Measurements from ENCODE around the gene WSCD2. TPM values are rescaled to one million over a fixed set of nuclear protein-coding genes. Genes with fewer than 3 reads are reported as not detected.

Gene WSCD2
- total and polyA plus RNA-seq, 2 donors (not counting 3 experiments of a cell fraction or from before 2014, with no cell fraction given), result not detected

- FAIRE-seq, result no peak
- BruUV-seq (replicated peaks), result no TSS peak
- Histone ChIP-seq H3K9me1 (replicated peaks; ENCODE audit: control insufficient read depth, extremely low read depth, insufficient read depth, low read length) (no peaks in the 10 kb centered on the region), H3K4me1 (ENCODE audit: control insufficient read depth, extremely low read depth, insufficient read depth, low read length) (no peaks in the 10 kb centered on the region), H3K9ac (replicated peaks; ENCODE audit: extremely low read depth, insufficient read depth, low read length) (no peak overlapping the region), H3K79me2 (ENCODE audit: control insufficient read depth, insufficient read depth, low read length) (no peaks in the 10 kb centered on the region), H4K20me1 (replicated peaks; ENCODE audit: control insufficient read depth, extremely low read depth, insufficient read depth, low read length) (no peaks in the 10 kb centered on the region), H3K27ac (ENCODE audit: insufficient read depth, low read depth, low read length) (no peak overlapping the region), H3K9me3 (replicated peaks; ENCODE audit: control insufficient read depth, insufficient read depth, low read length) (no peaks in the 10 kb centered on the region), H3K36me3 (ENCODE audit: control insufficient read depth in 2 of 2, extremely low read depth in 1 of 2, insufficient read depth in 2 of 2, low read length in 2 of 2) (no peaks in the 10 kb centered on the region), H3K4me3 (replicated peaks in 1 of 3; ENCODE audit: insufficient read depth in 1 of 3, low read depth in 1 of 3, low read length in 3 of 3) (no peak overlapping the region), H3K4me2 (ENCODE audit: insufficient read depth, low read length) (no peak overlapping the region), H3K27me3 (ENCODE audit: control insufficient read depth in 2 of 2, insufficient read depth in 2 of 2, low read length in 2 of 2) (no peaks in the 10 kb centered on the region), H2AFZ (ENCODE audit: low read depth, low read length) (no peak overlapping the region)
- CTCF ChIA-PET, result no interaction called here
- POLR2A ChIA-PET, result no interaction called here
- TF ChIP-seq EZH2 (IDR thresholded peaks at IDR 0.05; ENCODE audit: borderline replicate concordance, low read depth, low read length, severe bottlenecking) (no peak), GATA2 (IDR thresholded peaks at IDR 0.05; ENCODE audit: insufficient read depth, insufficient read length, low read depth, low read length) (no peak)
- no peak for DNase-seq (ENCODE audit: low read depth, low spot score)
- dilution Hi-C loops (cut with MboI; ENCODE audit: extremely low pct_ligation_motif_present, low sequenced_read_pairs), result no loop called here
- intact Hi-C loops (cut with micrococcal nuclease), result no loop called here
Observed at GRCh38 chr12:108162207-108162606, 33.1 kb downstream of the WSCD2 start.

DNA sequence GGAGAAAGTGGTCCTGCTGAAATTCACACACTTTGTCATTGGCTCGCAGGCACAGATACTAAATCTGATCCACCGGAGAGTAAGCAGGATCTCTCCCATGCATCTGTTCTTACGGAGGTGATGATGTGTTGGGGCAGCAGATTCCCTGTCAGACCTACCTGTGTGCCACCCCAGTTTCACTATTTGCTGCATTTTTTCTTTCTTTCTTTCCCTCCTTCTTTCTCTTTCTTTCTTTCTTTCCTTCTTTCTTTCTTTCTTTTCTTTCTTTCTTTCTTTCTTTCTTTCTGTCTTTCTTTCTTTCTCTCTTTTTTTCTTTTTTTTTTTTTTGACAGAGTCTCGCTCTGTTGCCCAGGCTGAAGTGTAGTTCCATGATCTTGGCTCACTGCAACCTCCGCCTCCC is 37.4 kb downstream of the WSCD2 start:
- dilution Hi-C loops (cut with MboI; ENCODE audit: extremely low pct_ligation_motif_present, low sequenced_read_pairs), result no loop called here
- no peak for TF ChIP-seq MYC (IDR thresholded peaks at IDR 0.05; ENCODE audit: low read depth, low read length)
- TF ChIP-seq POLR2A (IDR thresholded peaks at IDR 0.05; ENCODE audit: low read depth, low read length), result no peak
- TF ChIP-seq, protein P1, sequence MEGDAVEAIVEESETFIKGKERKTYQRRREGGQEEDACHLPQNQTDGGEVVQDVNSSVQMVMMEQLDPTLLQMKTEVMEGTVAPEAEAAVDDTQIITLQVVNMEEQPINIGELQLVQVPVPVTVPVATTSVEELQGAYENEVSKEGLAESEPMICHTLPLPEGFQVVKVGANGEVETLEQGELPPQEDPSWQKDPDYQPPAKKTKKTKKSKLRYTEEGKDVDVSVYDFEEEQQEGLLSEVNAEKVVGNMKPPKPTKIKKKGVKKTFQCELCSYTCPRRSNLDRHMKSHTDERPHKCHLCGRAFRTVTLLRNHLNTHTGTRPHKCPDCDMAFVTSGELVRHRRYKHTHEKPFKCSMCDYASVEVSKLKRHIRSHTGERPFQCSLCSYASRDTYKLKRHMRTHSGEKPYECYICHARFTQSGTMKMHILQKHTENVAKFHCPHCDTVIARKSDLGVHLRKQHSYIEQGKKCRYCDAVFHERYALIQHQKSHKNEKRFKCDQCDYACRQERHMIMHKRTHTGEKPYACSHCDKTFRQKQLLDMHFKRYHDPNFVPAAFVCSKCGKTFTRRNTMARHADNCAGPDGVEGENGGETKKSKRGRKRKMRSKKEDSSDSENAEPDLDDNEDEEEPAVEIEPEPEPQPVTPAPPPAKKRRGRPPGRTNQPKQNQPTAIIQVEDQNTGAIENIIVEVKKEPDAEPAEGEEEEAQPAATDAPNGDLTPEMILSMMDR (IDR thresholded peaks at IDR 0.05; ENCODE audit: extremely low read depth in 1 of 2, insufficient read depth in 1 of 2, low read depth in 1 of 2, low read length in 2 of 2), result no peak
- no peak for TF ChIP-seq GATA2 (IDR thresholded peaks at IDR 0.05; ENCODE audit: insufficient read depth, insufficient read length, low read depth, low read length)
- no peak for TF ChIP-seq FOS (IDR thresholded peaks at IDR 0.05; ENCODE audit: borderline replicate concordance, insufficient read depth, low read length)
- TF ChIP-seq EZH2 (IDR thresholded peaks at IDR 0.05; ENCODE audit: borderline replicate concordance, low read depth, low read length, severe bottlenecking), result no peak
- TF ChIP-seq, protein P2, sequence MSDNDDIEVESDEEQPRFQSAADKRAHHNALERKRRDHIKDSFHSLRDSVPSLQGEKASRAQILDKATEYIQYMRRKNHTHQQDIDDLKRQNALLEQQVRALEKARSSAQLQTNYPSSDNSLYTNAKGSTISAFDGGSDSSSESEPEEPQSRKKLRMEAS (IDR thresholded peaks at IDR 0.05; ENCODE audit: insufficient read depth, insufficient read length), result no peak
- no peak for TF ChIP-seq JUN (IDR thresholded peaks at IDR 0.05; ENCODE audit: borderline replicate concordance, insufficient read depth, insufficient read length, low read depth)
- no peak for TF ChIP-seq POLR2AphosphoS5 (IDR thresholded peaks at IDR 0.05; ENCODE audit: insufficient read depth, low read depth, low read length)
- DNase-seq (ENCODE audit: low read depth, low spot score) (no peak), FAIRE-seq (no peak)
- no peak overlapping the region for H3K9ac ChIP-seq (replicated peaks; ENCODE audit: extremely low read depth, insufficient read depth, low read length)
- no peak overlapping the region for H3K27ac ChIP-seq (ENCODE audit: insufficient read depth, low read depth, low read length)
- no peaks in the 10 kb centered on the region for H3K9me3 ChIP-seq (replicated peaks; ENCODE audit: control insufficient read depth, insufficient read depth, low read length)
- no peaks in the 10 kb centered on the region for H4K20me1 ChIP-seq (replicated peaks; ENCODE audit: control insufficient read depth, extremely low read depth, insufficient read depth, low read length)
- H3K4me2 ChIP-seq (ENCODE audit: insufficient read depth, low read length), result no peak overlapping the region
- H3K79me2 ChIP-seq (ENCODE audit: control insufficient read depth, insufficient read depth, low read length), result no peaks in the 10 kb centered on the region
- no peaks in the 10 kb centered on the region for H3K9me1 ChIP-seq (replicated peaks; ENCODE audit: control insufficient read depth, extremely low read depth, insufficient read depth, low read length)
- H3K27me3 ChIP-seq (ENCODE audit: control insufficient read depth in 2 of 2, insufficient read depth in 2 of 2, low read length in 2 of 2), result no peaks in the 10 kb centered on the region
- ChIA-PET POLR2A (no interaction called here), CTCF (no interaction called here)
- H2AFZ ChIP-seq (ENCODE audit: low read depth, low read length), result no peak overlapping the region
- no peaks in the 10 kb centered on the region for H3K4me1 ChIP-seq (ENCODE audit: control insufficient read depth, extremely low read depth, insufficient read depth, low read length)
- intact Hi-C loops (cut with micrococcal nuclease), result no loop called here
- BruUV-seq (replicated peaks), result no TSS peak
- no peaks in the 10 kb centered on the region for H3K36me3 ChIP-seq (ENCODE audit: control insufficient read depth in 2 of 2, extremely low read depth in 1 of 2, insufficient read depth in 2 of 2, low read length in 2 of 2)
- H3K4me3 ChIP-seq (replicated peaks in 1 of 3; ENCODE audit: insufficient read depth in 1 of 3, low read depth in 1 of 3, low read length in 3 of 3), result no peak overlapping the region
